ENCODE measurements around the gene PGA5.

DNA sequence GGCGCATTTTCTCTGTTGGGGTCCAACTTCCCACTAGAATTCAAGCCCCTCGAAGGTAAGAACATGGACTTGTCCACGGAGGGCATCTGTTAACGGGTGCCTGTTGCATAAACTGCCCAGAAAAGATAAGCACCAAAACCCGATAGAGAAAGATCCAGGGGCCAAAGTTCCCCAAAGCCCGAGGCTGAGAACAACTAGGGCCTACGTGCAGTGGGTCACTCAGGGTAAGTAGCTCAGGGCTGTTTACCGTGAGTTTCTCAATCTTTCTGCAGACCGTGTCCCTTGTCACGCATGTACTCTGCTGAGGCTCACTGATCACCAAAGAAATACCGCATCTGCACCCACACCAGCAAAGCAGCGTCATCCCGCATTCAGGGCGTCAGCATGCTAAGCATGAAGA is 24.4 kb downstream of the PGA5 start:
- TF ChIP-seq EZH2 (IDR thresholded peaks at IDR 0.05): no peak
- TF ChIP-seq POLR2AphosphoS5 (IDR thresholded peaks at IDR 0.05; ENCODE audit: borderline replicate concordance, low read depth, low read length): no peak
- TF ChIP-seq FOXP2 (optimal IDR thresholded peaks at IDR 0.05; ENCODE audit: control extremely low read depth, extremely low read length, insufficient read depth): no peak

All from SK-N-MC (cell line).